ENCODE results near the gene ZFR.
"Not testable (repeated sequence)": the region's sequence is repeated elsewhere in the genome, so short reads cannot be mapped to it uniquely, and the experiment has no call there.

The ZFR gene

DNA sequence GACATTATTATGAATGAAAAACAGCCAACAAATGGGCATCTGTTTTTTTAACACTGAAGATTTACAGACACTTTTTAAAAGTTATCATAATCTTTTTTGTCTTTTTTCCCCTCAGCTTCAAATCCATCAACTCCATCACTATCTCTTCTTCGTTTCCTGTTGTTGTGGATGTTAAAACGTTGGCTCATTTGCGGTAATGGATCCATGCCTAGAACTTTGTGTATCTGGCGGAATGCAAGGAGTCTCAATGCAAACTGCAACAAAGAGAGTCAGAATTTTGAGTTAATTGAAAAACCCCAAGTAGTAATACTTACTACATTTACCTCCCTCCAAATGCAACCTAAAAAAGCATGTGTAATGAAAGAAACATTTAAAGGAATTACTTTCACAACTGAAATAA is 88.9 kb downstream of the ZFR start:
- DNase-seq: no peak

DNA sequence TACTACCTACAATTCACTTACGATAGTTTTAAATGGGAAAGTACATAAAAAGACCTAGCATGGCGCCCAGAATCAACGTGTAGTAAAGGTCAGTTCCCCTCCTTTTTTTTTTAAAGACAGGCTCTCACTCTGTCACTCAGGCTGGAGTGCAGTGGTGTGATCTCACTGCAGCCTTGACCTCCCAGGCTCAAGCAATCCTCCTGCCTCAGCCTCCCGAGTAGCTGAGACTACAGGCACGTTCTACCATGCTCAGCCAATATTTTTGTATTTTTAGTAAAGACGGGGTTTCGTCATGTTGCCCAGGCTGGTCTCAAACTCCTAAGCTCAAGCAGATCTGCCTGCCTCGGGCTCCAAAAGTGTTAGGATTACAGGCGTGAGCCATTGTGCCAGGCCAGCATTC is 91.1 kb downstream of the ZFR start:
- no peak for DNase-seq

DNA sequence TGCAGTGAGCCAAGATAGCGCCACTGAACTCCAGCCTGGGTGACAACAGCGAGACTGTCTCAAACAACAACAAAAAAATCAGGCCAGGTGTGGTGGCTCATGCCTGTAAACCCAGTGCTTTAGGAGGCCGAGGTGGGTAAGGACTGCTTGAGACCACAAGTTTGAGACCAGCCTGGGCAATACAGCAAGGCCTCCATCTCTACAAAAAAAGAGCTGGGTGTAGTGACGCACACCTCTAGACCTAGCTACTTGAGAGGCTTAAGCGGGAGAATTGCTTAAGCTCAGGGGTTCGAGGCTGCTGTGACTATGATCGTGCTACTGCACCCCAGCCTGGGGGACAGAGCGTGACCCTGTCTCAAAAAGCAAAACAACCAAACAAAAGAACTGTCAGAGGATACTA is 91.9 kb downstream of the ZFR start:
- no peak for DNase-seq

DNA sequence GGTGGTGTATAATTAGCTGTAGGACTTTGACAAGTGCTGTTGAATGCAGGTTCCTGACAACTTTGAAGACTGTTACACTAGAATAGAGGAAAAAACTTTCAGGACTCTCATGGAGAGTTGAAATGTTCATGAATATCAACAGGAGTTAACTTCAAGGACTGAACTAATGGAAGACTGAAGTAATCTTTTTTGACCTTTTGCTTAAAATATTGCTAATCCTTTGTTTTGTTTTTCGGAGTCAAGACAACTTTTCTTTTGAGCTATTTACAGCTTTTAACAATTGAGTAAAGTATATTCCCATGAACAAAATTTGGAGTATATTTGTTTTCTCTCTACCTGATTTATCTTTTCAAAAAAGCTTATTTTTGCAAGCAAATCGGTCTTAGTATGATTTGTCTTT is 97.7 kb downstream of the ZFR start:
- no peak for DNase-seq

DNA sequence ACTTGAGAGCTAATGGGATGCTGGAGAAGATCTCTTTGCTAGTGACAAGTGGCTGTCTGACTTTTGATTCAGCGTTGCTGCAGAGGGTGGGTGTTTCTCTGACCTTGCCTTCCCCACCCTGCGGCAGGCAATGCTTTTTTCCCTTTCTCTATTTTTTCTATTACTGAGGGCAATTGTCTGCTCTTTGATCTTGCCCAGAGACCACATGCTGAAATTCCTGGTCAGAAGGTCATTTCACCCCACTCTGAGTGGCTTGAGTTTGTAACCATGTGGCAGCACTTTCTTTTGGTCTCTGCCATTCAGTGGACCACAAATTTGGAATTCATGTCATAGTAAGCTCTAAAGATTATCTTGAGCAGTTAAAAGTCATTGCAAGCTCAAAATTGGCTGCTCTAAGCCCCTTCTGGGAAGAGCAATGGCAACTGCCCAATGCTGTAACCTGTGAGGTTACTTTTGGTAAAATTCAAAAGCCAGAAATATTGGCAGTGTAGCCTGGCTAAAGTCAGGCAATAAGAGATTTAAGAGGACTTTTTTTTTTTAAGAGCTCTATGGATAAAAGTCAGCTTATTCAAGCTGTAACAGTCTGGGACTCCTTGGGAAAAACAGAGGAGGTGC is 101.4 kb downstream of the ZFR start:
- no peak for DNase-seq

DNA sequence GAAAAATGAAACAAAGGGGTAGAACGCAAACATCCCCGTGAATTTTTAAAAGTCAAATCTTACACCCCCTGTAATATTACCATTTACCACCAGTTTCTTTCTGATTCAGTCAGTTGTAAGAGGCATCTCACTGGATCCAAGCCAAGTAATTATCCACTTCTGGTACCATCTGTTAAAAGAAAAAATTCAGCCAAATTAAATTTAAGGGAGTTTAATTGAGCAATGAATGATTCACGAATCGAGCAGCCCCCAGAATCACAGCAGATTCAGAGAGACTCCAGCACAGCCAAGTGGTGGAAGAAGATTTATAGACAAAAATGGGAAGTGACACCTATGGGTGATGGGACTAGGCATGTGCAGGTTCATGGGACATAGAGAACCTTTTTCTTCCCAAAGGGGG is 101.9 kb downstream of the ZFR start:
- DNase-seq: no peak

DNA sequence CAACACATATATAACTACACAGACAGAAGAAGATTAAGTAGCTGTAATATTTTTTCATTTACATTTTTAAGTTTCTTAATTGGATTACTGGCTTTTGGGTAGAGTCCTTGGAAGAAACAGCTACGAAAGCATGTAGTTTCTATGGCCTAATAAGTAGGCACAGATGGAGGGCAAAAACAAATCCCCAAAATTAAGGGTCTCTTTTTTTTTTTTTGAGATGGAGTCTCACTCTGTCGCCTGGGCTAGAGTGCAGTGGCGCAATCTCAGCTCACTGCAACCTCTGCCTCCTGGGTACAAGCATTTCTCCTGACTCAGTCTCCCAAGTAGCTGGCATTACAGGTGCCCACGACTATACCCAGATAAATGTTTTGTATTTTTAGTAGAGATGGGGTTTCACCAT is 104.7 kb downstream of the ZFR start:
- DNase-seq: no peak

DNA sequence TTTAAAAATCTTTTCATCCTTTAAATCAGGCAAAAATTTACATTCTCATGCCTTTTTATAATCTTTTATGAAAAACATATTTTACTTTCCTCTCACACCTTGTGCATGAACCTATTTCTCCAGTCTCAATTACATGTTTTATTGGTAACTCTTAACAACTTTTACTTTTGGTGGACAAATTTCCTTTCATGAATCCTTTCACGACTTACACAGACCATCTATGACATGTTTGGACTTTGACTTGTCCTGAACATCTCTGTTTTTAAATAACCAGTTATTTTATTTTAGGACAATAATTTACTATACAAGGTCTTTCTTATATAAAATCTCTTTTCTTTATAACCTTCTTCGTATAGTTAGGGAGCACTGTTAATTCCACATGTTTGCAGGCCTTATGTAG is 105.3 kb downstream of the ZFR start:
- DNase-seq: no peak

DNA sequence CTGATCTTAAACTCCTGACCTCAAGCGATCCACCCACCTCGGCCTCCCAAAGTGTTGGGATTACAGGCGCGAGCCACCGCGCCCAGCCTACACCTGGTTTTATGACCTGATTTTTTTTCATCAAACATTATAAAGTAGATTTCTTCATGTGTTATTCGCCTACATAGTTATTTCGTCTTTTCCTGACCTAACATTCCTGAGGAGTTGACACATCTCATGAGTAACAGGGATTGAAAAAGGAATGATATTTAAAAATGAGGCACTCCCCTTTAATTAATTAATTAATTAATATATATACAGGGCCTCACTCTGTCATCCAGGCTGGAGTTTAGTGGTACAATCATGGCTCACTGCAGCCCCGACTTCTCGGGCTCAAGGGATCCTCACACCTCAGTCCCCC is 111.6 kb downstream of the ZFR start:
- DNase-seq: no peak

DNA sequence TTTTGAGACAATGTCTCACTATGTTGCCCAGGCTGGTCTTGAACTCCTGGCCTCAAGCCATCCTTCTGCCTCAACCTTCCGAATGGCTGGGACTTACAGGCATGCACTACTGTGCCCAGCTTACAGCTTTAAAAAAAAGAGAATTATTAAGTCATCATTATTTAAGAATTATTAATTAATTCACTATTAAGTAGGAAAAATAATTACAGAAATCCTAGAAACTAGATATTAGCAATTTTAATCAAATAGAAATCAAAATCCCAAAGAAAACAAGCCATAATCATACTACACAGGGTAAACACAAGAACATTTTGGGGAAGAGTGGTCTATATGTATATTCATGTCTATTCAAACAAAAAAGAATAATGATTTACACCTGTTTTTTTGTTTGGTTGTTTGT is 112.2 kb downstream of the ZFR start:
- DNase-seq: no peak

DNA sequence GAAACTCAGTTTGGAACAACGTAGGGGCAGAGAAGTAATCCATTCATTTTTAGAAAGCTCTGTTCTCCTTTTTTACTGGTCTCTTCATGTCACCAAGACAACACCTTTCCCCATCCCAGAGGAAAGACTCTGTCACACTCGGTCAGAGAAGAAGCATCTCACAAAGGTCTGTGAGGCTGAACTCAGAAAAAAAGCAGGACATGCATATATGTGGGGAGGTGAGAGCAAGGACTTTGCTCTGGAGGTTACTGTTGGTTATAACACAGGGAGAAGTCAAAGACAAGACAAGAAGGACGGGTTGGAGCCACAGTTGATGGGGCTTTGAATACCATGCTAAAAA is 112.6 kb downstream of the ZFR start:
- DNase-seq: no peak

DNA sequence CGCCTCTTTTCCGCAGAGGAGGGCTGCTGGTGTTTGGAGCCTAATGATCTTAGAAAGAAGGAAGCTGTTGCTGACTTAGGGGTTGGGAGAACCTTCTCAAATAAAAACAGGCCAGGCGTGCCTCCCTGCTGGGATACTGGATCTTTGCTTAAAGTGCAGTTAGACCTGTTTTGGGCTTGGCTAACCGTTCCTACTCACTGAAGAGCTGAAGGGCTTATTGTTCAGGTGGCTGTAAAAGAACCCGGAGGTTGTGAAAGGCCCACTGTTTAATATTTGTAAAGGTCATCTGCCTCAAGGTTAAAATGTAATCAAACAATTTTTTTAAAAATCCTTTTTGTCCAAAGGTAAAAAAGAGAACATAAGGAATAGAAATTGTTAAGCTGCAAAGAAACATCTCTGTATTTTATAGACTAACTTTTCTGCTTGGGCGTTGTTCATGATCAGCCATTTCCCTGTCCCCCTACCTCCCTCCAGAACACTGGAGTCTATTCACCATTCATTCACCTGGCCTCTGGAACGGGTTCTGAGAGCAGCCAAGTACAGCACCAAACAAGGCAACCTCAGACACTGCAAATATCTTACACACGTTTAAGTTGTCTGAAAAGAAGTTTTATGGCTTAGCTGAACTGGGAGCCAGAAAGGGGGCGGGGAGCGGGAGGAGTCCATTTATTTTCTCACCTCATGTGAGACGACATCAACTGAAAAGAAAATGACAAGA is 113.2 kb downstream of the ZFR start:
- no peak for DNase-seq

DNA sequence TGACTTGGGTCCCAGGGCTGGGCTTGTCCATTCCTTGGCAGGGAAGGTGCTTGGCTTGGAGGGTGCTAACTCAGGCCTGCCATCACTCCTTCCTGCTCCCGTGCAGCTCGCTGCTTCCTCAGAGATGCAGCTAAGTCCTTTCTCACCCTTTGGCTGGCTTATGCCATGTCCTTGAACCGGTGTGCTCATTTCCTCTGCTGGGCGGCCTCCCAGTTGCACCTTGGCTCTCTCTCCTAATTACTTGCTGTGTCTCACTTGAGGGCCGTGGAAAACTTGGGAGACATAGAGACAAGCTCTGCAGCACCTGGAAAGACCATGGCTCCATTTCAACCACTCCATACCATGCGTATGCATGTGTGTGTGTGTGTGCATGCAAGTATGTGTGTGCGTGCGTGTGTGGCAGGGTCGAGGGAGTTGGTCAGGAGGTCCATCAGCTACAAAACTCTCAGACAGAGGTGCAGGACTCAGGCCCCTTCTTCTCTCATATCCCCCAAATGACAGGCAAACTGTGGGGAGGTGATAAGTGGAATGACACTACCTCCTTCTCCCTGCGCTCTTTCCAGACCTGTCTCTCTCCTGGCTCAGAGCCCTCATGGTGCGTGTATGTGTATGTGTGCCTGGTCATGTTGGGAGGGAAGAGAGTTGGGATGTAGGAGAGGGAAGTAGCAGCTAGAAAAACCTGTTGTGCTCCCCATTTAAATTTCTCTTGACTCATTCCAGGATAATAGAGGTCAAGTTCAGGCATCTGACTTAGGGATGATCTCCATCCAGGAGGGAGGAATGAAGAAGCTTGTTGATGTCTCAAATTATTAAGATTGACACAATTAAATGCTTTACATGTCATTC is 114.2 kb downstream of the ZFR start:
- DNase-seq: no peak

DNA sequence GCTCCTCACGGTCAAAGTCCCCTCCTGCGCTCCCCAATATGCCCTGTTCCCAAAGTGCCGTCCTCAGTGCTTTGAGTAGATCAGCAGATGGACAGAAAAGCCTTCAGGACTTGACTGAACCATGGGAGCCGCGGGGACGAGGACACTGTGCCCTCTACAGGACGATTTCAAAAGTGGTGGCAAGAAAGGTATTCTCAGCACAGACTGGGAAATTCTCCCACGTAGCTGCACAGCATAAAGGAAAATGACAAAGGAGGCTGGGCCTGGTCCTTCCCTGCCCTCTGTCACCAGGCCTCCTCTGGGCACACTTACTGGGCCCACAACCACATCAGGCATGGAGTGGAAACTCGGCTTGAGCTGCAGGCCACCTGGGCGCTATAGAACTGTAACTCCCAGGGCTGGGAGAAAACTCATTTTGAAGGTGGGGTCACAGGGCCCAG is 115.1 kb downstream of the ZFR start:
- DNase-seq: peak; percentile 71

DNA sequence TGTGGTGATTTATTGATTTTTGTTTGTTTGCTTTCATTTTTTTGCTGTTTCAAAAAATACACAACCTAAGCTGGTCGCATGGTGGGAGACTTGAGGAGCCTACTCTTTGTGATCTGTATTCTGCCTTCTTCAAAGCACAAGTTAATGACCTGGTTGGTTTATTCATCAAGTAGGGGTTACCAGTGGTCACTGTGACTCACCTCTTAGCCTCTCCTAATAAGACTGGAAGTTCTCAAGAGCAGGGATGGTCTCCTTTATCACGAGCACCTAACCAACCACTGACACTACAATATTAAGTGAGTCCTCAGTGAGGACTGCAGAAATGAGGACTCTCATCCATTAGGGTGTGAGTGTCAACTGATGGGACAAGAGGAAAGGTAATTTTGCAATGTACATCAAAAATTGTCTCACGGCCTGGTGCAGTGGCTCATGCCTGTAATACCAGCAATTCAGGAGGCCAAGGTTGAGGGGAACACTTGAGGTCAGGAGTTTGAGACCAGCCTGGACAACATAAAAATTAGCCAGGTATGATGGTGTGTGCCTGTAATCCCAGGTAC is 118.2 kb downstream of the ZFR start:
- DNase-seq: no peak

DNA sequence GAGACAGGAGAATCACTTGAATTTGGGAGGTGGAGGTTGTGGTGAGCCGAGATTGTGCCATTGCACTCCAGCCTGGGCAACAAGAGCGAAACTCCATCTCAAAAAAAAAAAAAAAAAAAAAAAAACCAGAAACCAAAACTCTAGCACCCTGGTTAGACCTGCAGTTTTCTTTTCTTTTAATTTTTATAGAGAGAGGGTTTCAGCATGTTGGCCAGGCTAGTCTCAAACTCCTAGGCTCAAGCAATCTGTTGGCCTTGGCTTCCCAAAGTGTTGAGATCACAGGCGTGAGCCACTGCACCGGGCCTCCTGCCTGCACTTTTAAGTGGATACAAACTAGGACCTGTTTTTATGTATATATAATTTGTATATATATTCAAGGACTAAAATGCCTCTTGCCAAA is 118.9 kb downstream of the ZFR start:
- no peak for DNase-seq

DNA sequence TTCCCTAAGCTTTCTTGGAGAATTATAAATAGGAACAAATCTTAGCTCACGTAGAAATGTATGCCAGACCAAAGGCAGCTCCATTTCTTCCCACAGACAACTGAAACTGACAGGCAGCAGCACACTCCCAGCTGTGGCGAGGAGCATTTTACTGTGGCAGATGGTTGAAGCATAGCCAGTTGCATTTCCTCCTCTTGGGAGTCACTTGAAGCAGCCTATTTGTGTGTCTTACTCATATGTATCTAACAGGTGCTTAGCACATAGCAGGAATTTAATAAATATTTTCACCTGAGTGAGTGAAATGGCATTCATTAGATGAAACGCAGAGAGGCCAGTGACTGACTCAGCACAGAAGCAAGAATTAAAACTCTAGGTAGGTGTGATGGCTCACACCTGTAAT is 119.5 kb downstream of the ZFR start:
- no peak for DNase-seq

DNA sequence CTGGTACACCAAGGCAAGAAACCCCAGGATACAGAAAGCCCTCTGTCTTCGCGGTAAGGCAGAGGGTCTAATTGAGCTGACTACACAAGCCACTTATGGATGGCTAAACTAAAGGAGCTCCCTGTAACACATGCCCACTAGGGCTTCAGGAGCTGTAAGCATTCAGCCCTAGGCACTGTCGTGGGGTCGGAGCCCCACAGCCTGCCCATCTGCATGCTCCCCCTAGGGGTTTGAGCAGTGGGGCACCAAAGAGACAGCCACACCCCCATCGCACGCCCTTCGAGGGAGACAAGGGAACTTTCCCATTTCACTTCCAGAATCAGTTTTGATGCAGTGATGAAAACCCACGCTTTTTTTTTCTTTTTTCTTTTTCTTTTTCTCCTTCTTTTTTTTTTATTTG is 120.8 kb downstream of the ZFR start:
- no peak for DNase-seq

DNA sequence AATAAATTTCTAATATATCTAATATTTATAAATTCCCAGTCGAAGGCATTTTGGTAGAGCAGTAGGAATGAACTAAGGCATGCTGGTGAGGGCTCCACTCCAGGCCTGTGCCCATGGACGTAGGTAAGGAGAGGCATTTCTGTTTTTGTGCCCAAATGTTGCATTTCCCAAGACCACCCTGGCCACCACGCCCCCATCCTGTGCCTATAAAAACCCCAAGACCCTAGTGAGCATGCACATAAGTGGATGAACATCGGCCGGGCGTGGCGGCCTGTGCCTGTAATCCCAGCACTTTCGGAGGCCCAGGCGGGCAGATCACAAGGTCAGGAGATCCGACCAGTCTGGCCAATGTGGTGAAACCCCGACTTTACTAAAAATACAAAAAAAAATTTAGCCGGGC is 121.7 kb downstream of the ZFR start:
- no peak for DNase-seq

DNA sequence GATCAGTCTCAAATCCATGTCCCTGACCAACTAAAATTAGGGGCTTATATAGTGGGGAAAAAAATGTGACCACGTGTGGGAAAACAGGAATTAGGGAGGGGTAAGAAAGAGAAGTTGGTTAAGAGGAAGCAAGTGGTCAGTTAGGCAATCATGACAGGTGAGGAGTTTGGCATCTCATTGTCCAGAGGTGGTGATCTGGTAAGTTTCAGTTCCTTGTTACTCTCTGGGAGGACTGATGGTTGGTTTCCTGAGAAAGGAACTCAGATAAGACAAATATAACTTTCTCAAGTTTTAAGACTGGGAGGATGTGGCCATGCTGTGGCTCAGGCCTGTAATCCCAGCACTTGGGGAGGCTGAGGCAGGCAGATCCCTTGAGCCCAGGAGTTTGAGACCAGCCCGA is 122.8 kb downstream of the ZFR start:
- not testable (repeated sequence) for DNase-seq

DNA sequence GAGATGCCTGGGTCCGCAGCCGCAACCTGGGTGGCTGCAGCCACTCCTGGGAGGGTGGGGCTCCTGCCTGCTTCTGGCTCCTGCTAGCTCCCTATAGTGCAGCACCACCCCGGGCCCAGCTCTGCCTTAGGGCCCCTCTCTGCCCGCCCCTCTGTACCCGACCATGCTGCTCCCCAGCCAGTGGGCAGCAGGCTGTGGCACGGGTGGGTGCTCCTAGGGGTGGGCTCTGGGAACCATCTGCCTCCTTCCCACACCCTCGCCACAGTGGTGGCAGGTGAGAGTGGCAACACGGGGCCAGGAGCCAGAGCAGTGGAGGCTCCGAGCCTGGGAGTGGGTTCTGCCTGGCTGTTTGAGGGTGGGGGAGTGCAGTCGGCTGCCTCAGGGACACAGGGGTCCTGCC is 124.0 kb downstream of the ZFR start:
- DNase-seq: no peak

DNA sequence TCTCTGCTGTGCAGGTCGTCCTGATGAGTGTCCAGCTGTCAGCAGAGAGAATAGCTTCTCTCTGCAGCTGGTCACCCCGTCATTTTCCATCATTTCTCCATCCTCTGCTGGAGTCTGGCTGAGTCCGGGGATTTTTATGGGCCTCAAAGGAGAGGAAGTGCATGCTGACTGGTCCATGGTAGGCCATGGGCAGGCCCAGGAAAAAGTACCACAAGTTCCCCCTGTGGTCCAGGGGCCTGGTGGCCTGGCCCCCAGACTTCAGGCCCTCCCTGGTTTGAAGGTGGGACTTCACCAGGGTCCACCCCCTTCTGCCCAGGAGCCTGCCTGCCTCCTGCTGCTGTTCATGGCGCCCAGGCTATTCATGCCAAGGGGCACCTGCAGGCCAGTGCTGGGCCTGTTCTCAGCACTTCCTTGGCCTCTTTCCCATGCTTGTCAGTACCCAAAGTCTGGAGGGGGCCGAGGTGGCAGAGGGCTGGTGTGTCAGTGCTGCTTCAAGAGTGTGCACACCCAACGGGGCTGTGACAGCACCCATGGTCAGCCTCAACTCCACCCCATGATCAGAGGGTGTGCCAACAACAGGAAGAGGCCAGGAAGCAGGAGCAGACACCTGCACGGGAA is 124.5 kb downstream of the ZFR start:
- no peak for DNase-seq

DNA sequence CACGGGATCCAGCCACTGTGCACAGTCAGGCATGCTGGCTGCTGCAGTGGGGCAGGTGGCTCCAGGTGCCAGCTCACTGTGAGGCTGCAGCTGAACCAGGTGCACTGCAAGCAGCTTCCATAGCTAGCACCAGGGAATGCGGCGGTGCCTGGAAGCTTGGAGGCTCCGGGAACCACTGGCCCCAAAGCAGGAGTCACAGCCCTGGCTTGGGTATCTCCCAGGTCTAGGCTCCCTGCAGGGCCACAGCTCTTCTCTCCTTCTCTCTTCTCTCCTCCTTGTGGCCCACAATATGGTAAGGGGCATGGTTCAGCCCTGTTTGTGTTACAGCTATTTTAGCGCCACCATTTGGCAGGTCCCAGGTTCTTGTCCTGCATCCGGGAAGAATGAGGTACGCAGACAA is 125.1 kb downstream of the ZFR start:
- DNase-seq: no peak

DNA sequence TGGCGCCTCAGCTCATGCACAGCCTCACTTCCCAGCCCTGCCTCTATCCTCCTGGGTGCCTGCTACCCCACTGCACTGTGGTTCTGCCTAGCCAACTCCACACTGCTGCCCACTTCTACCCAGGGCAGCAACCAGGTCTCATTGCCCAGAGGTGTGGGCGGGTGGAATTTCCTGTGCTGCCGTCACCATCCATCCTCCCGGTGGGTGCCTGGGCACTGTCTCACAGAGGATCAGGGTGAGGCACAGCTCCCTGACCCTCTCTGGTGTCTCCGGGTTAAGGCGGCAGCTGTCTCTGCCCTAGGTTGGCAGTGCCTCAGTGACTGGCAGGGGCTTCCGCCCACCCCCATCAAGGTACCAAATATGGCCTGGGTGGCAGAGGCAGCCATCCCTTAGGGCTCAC is 127.5 kb downstream of the ZFR start:
- no peak for DNase-seq
